ENCODE measurements around the gene CBX1. TPM values are rescaled to one million over a fixed set of nuclear protein-coding genes. Genes with fewer than 3 reads are reported as not detected.

CBX1 gene
- total and polyA plus RNA-seq, 7 donors = 26.8 to 37.4 (median 32.8) TPM

DNA sequence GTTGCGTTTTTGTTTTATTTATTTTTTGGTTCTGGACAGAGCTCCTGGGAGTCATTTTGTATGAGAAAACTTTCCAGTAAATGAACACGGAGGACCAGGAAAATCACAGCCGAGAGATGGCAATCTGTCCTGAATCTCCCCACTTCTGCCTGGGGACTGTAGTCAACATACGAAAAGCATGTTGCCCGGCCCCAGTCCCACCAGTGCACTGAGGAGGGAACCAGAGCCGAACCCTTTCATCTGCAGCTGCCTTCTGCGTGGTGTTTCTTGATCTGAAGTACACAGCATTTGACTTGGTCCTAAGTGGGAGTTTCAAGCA, 25.2 kb upstream of the CBX1 start:
- no peak for DNase-seq
- Histone ChIP-seq H3K4me1 (no peaks in the 10 kb centered on the region), H3K9me3 (no peaks in the 10 kb centered on the region), H3K4me3 (no peak overlapping the region), H3K36me3 (peaks cover 15 to 51% (median 19%) of the 10 kb centered on the region in 4 donors), H3K27ac (no peak overlapping the region), H3K27me3 (no peaks in the 10 kb centered on the region)
- intact Hi-C loops (cut with DNase I) = no loop called here
- TF ChIP-seq POLR2AphosphoS5 (IDR thresholded peaks at IDR 0.05) = no peak
- no peak for TF ChIP-seq EP300 (IDR thresholded peaks at IDR 0.05)
- TF ChIP-seq, protein P1, sequence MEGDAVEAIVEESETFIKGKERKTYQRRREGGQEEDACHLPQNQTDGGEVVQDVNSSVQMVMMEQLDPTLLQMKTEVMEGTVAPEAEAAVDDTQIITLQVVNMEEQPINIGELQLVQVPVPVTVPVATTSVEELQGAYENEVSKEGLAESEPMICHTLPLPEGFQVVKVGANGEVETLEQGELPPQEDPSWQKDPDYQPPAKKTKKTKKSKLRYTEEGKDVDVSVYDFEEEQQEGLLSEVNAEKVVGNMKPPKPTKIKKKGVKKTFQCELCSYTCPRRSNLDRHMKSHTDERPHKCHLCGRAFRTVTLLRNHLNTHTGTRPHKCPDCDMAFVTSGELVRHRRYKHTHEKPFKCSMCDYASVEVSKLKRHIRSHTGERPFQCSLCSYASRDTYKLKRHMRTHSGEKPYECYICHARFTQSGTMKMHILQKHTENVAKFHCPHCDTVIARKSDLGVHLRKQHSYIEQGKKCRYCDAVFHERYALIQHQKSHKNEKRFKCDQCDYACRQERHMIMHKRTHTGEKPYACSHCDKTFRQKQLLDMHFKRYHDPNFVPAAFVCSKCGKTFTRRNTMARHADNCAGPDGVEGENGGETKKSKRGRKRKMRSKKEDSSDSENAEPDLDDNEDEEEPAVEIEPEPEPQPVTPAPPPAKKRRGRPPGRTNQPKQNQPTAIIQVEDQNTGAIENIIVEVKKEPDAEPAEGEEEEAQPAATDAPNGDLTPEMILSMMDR (IDR thresholded peaks at IDR 0.05) = no peak
- TF ChIP-seq POLR2A (IDR thresholded peaks at IDR 0.05) = no peak
- WGBS, 2 donors = 87 to 91% methylated on average over 7 of the region's 7 CpGs

DNA sequence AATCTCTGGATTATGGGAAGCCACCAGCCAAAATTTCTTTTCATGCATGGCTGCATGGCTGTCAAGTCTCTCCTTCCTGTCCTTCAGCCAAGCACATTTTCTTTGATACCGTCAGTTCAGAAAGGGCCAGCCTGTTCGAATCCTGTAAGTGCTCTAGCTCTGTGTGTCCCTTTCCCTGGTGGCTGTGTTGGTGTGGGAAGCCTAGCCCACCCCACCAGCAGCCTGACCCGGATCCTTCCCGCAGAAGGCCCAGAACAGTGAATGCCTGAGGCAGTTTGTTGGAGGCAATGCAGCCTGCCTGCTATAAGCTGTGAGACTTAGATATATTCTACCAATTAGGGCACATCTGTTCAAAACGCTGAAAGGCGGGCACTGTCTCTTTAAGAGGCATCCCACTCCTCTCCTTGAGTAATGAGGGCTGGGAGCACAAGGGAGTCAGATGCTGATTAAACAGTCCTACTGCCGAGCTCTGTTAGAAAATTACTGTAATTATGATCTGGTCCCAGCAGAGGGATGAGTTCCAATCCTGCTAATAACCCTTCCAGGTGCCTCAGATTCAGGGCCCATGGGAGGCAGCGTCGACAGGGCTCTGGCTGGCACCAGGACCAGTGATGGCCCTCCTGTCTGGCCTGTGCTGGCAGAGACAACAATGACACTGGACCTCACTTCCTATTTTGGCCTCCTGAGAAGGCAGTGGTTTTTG, 24.7 kb upstream of the CBX1 start:
- intact Hi-C loops (cut with DNase I) = no loop called here
- no peak overlapping the region for H3K27ac ChIP-seq
- peaks cover 20 to 57% (median 24%) of the 10 kb centered on the region in 4 donors for H3K36me3 ChIP-seq
- no peak for TF ChIP-seq POLR2AphosphoS5 (IDR thresholded peaks at IDR 0.05)
- H3K4me1 ChIP-seq = no peaks in the 10 kb centered on the region
- no peaks in the 10 kb centered on the region for H3K27me3 ChIP-seq
- no peak for DNase-seq
- H3K9me3 ChIP-seq = no peaks in the 10 kb centered on the region
- WGBS, 2 donors = 75 to 85% methylated on average over 9 of the region's 9 CpGs
- H3K4me3 ChIP-seq = no peak overlapping the region

DNA sequence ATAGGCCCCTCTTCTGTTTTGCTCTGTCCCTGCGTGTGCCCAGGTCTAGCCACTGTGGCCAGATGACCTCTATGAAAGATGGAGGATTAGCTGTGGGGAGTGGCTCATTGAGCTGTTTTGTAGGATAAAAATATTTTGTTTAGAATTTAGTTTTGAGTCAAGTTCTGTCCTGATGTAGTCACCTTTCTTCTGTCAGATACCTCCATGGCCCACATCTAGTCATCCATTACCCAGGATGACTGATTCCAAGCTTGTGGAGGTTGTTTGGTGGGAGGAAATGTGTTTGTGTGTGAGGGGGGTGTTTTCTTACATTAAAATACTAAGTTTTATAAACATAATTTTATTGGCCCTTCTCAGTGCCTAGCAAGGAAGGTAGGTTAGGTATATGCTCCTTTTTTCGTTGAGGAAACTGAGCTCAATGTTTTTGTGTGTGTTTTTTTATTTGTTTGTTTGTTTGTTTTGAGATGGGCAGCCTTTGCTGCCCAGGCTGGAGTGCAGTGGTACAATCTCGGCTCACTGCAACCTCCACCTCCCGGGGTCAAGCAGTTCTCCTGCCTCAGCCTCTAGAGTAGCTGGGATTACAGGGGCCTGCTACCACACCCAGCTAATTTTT, 22.6 kb upstream of the CBX1 start:
- no peak for DNase-seq
- H3K4me3 ChIP-seq = no peak overlapping the region
- no peaks in the 10 kb centered on the region for H3K9me3 ChIP-seq
- intact Hi-C loops (cut with DNase I) = loop anchor here (5.0 kb wide), 1 partner anchor 37 kb away; no protein-coding TSS in a partner anchor
- H3K36me3 ChIP-seq = peaks cover 22 to 72% (median 29%) of the 10 kb centered on the region in 4 donors
- WGBS, 2 donors = 95 to 96% methylated on average over 4 of the region's 4 CpGs
- no peak overlapping the region for H3K27ac ChIP-seq
- H3K27me3 ChIP-seq = no peaks in the 10 kb centered on the region
- TF ChIP-seq POLR2AphosphoS5 (IDR thresholded peaks at IDR 0.05) = no peak
- TF ChIP-seq, protein P1 (IDR thresholded peaks at IDR 0.05) = no peak
- TF ChIP-seq POLR2A (IDR thresholded peaks at IDR 0.05) = no peak
- no peak for TF ChIP-seq EP300 (IDR thresholded peaks at IDR 0.05)
- H3K4me1 ChIP-seq = no peaks in the 10 kb centered on the region

GRCh38 chr17:48123111-48123510, 21.8 kb upstream of the CBX1 start:
- H3K36me3 ChIP-seq = peaks cover 22 to 80% (median 35%) of the 10 kb centered on the region in 4 donors
- H3K27me3 ChIP-seq = no peaks in the 10 kb centered on the region
- intact Hi-C loops (cut with DNase I) = loop anchor here (5.0 kb wide), 1 partner anchor 36 kb away; no protein-coding TSS in a partner anchor
- no peaks in the 10 kb centered on the region for H3K4me1 ChIP-seq
- DNase-seq = no peak
- no peak overlapping the region for H3K4me3 ChIP-seq
- TF ChIP-seq EP300 (IDR thresholded peaks at IDR 0.05) = no peak
- TF ChIP-seq, protein P1 (IDR thresholded peaks at IDR 0.05) = no peak
- no peak for TF ChIP-seq POLR2A (IDR thresholded peaks at IDR 0.05)
- TF ChIP-seq POLR2AphosphoS5 (IDR thresholded peaks at IDR 0.05) = no peak
- no peaks in the 10 kb centered on the region for H3K9me3 ChIP-seq
- 87 to 94% methylated on average over 6 of the region's 6 CpGs for WGBS, 2 donors
- no peak overlapping the region for H3K27ac ChIP-seq

DNA sequence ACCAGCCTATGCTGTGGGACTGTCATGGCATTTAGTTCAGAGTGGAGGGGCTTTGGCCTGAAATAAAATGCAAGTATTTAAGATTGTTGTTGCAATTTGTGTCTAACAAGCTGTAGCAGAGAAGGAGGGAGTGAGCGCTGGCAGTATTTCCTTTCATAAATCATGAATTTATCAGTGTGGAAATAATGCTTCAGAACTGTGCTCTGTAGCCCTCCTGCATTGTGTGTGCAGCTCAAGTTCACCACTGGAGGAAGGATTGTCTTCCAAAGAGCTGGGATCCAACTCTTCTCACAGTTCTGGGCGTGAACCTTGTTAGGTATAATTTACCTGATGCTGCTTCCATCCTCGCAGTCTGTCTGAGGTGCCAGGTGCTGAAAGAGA, 21.4 kb upstream of the CBX1 start:
- intact Hi-C loops (cut with DNase I) = loop anchor here (5.0 kb wide), 1 partner anchor 35 kb away; no protein-coding TSS in a partner anchor
- peaks cover 22 to 85% (median 39%) of the 10 kb centered on the region in 4 donors for H3K36me3 ChIP-seq
- 90 to 92% methylated on average over 3 of the region's 3 CpGs for WGBS, 2 donors
- H3K4me3 ChIP-seq = no peak overlapping the region
- no peaks in the 10 kb centered on the region for H3K27me3 ChIP-seq
- H3K4me1 ChIP-seq = no peaks in the 10 kb centered on the region
- DNase-seq = no peak
- no peak for TF ChIP-seq POLR2A (IDR thresholded peaks at IDR 0.05)
- no peak for TF ChIP-seq POLR2AphosphoS5 (IDR thresholded peaks at IDR 0.05)
- TF ChIP-seq, protein P1 (IDR thresholded peaks at IDR 0.05) = no peak
- TF ChIP-seq EP300 (IDR thresholded peaks at IDR 0.05) = no peak
- H3K27ac ChIP-seq = no peak overlapping the region
- no peaks in the 10 kb centered on the region for H3K9me3 ChIP-seq
